HG02884 (cell line): ENCODE measurements around the gene OR5P2.
A peak's percentile ranks its signal among the peaks of the same experiment; 100 is the strongest.
"Not testable (repeated sequence)": the region's sequence is repeated elsewhere in the genome, so short reads cannot be mapped to it uniquely, and the experiment has no call there.

Experiments used
- ATAC-seq: cut with Tn5 transposase; IDR thresholded peaks from one replicate; pipeline ENCODE4 v1.9.1; 2021; ENCODE audit warnings: mild to moderate bottlenecking, moderate library complexity; ENCODE audit not compliant: unreplicated experiment

OR5P2 gene, protein sequence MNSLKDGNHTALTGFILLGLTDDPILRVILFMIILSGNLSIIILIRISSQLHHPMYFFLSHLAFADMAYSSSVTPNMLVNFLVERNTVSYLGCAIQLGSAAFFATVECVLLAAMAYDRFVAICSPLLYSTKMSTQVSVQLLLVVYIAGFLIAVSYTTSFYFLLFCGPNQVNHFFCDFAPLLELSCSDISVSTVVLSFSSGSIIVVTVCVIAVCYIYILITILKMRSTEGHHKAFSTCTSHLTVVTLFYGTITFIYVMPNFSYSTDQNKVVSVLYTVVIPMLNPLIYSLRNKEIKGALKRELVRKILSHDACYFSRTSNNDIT

GRCh38 chr11:7796842-7797241, at the start of gene OR5P2:
OR5P2 (minus strand) TSS chr11:7796942; CDS start chr11:7796942, 0 bp downstream.
- no peak for ATAC-seq

DNA sequence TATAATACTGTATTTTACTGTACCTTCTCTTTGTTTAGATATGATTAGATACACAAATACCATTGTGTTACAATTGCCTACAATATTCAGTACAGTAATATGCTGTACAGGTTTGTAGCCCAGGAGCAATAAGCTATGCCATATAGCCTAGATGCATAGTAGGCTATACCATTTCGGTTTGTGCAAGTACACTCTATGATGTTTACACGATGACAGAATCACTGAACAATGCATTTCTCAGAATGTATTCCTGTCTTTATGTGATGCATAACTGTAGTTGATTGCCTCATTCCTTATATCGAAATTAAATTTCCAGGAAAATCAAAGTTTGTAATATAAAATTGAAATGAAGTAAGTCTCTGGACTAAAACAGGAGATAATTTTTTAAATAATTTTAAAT, 49.3 kb upstream of the OR5P2 start:
- no peak for ATAC-seq

DNA sequence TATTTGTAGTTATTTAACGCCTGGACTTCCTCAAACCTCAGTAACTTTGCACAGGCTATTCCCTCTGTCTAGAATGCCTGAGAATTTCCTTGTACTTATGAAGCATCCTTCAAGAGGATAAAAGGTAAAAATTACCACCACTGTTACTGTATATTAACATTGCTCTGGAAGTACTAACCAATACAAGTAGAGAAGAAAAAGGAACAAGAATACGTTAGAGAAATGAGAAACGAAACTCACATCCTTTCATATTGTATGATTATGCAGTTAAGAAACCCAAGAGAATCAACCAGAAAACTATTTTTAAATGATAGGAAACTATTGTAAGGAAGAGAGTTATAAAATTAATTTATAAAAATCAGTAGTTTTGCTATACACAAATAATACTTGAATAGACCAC, 48.2 kb upstream of the OR5P2 start:
- ATAC-seq, result no peak

- ATAC-seq, result no peak
Observed at GRCh38 chr11:7844521-7844920, 47.8 kb upstream of the OR5P2 start.

DNA sequence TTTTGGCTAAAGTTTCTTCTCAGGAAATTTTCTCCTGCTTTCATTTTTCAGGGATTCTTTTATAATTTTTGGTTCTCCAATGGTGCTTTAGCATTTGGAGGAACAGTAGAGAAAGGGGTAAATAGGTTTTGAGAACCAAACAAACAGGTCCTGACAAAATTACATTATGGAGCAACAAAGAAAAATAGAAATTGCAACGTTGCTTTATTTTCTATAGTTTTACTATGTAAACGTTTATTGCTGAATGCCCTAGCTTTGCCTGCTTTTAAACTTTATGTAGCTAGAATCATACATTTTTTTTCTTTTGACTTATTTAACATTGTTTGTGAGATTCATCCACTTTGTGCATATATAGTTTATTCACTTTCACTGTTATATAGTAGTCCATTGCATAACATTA, 43.8 kb upstream of the OR5P2 start:
- no peak for ATAC-seq

DNA sequence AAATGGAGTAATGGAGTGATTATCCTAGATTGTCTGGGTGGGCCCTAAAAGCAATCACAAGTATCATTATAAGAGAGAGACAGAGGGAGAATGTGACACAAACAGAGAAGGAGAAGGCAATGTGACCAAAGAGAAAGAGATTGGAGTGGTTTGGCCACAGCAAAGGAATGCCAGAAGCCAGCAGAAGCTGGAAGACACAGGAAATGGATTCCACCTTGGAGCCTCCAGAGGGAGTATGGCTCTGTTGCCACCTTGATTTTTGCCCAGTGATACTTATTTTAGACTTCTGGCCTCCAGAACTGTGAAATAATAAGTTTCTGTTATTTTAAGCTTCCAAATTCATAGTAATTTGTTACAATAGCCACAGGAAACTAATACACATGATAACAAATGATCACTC, 36.8 kb upstream of the OR5P2 start:
- ATAC-seq, result no peak

GRCh38 chr11:7830740-7831139, 34.0 kb upstream of the OR5P2 start, which contains the start of gene OR5P3:
OR5P3 (minus strand) TSS chr11:7830840.
- ATAC-seq, result no peak

DNA sequence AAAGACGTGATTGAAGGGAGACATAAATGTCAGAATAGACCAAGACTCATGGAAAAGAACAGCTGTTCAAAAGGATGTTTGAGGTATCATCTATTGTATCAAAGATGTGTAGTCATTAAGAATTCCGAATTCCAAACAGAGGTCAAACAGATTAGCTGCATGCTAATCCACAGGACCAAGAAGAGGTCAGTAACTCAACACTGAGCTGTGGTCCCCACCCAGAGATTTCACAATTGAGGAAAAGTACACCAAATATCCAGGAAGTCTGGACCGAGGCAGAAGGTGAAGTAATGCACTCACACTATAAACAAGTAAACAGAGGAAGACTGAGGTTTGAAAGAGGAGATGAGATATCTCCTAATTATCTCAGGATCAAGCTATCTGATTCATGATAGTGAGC, 29.6 kb upstream of the OR5P2 start:
- ATAC-seq, result no peak

DNA sequence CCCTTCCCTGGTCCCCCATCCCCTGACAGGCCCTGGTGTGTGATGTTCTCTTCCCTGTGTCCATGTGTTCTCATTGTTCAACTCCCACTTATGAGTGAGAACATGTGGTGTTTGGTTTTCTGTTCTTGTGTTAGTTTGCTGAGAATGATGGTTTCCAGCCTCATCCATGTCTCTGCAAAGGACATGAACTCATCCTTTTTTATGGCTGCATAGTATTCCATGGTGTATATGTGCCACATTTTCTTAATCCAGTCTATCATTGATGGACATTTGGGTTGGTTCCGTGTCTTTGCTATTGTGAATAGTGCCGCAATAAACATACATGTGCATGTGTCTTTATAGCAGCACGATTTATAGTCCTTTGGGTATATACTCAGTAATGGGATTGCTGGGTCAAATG, 23.7 kb upstream of the OR5P2 start:
- ATAC-seq, result not testable (repeated sequence)

GRCh38 chr11:7814897-7815296, 18.2 kb upstream of the OR5P2 start:
- not testable (repeated sequence) for ATAC-seq

DNA sequence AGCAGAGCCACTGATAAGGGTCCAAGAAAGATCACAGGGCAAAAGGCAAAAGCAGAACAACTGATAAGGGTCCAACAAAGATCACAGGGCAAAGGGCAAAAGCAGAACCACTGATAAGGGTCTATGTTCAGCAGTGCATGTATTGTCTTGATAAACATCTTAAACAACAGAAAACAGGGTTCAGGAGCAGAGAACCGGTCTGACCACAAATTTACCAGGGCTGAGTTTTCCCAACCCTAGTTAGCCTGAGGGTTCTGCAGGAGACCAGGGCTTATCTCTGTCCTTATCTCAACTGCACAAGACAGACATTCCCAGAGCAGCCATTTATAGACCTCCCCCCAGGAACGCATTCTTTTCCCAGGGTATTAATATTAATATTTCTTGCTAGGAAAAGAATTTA, 13.6 kb upstream of the OR5P2 start:
- not testable (repeated sequence) for ATAC-seq

DNA sequence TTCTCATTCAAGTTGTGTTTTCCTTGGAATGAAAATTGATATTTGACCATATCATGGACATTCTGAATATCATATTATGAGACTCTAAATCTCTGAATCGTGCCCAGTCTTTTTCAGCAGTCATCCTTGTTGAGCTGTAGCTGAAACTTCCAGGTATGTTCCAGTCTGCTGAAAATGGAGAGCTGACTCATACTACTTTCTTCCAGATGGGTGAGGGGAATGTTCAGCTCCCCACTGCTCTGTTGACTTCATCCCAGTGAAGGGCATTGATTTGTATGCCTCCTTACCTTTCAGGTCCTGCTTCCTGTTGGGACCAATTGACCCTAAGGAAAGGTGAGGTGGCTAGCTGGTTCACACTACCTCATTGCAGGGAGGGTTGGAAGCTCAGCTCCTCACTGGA, 3.5 kb downstream of the OR5P2 start:
- ATAC-seq, result no peak

GRCh38 chr11:7787239-7787638, 9.5 kb downstream of the OR5P2 start:
- peak; percentile 96 for ATAC-seq

- ATAC-seq, result no peak
Observed at GRCh38 chr11:7775689-7776088, 21.1 kb downstream of the OR5P2 start.

DNA sequence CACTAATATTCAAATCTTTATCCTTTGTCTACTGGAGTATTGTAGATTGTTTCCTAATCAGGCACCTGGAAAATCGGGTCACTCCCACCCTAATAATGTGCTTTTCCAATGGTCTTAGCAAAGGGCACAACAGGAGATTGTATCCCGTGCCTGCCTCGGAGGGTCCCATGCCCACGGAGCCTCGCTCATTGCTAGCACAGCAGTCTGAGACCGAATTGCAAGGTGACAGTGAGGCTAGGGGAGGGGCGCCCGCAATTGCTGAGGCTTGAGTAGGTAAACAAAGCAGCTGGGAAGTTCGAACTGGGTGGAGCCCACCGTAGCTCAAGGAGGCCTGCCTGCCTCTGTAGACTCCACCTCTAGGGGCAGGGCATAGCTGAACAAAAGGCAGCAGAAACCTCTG, 32.4 kb downstream of the OR5P2 start:
- not testable (repeated sequence) for ATAC-seq

DNA sequence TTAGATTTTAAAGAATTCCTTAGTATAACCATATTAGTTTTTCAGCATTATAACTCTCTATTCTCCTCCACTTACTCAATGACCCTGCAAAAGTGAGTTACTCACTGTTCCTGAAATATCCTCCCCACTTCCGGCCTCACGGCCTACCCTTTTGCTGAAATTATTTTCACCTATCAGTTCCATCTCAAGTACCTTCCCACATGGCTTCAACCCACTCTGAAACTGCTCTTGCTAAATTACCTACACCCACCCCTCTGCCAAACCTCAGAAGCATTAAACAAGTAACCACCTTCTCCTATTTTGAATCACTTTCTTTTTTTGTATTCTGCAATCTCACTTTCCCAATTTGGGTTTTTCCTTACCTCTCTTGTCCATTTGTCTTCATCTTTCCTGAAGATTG, 37.7 kb downstream of the OR5P2 start:
- peak; percentile 93 for ATAC-seq

DNA sequence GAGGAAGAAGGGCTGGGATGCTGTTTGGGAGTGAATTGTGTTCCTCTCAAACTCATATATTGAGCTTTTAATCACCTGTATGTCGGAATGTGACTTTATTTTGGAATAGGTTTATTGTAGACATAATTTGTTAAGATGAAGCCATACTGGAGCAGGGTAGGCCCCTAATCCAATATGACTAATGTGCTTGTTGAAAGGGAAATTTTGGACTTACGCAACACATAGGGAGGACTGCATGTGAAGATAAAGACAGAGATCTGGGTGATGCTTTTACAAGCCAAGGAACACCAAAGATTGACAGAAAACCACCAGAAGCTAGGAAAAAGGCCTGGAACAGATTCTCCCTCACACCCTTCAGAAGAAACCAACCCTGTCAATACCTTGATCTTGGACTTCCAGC, 47.3 kb downstream of the OR5P2 start:
- ATAC-seq, result no peak
